K562 (cell line): ENCODE data around the gene RHD. TPM values are rescaled to one million over a fixed set of nuclear protein-coding genes. Genes with fewer than 3 reads are reported as not detected.
A peak's percentile ranks its signal among the peaks of the same experiment; 100 is the strongest.

Experiments
- ATAC-seq: fragments of 200-7000 bp; cut with Tn5 transposase; 3 replicates; pipeline ENCODE4 v1.9.1; 2020; ENCODE audit warnings: moderate library complexity
- BruUV-seq: library from RNA; stranded (reverse); fragments of 400-500 nt; replicated peaks from 2 replicates; lab custom pipeline; 2021; lab: Mats Ljungman, UMichigan
- CTCF ChIA-PET: fragments of 300-600 bp; formaldehyde crosslinking; extraction: SDS; loops from one replicate; lab custom pipeline; 2021; ENCODE audit warnings: low intra/inter-chr PET ratio; lab: Yijun Ruan, JAX
- POLR2A ChIA-PET: fragments of 300-600, 350-650 bp; sonication (Branson Sonifier 250); formaldehyde crosslinking; extraction: SDS; loops from one replicate; lab custom pipeline; 2021; ENCODE audit warnings: antibody characterized with exemption, inconsistent platforms; lab: Yijun Ruan, JAX
- DNase-seq, 4 experiments: peaks; one replicate each; pipeline versions ENCODE4 v3.0.0 to v3.0.0-alpha.2; 2011 to 2018; ENCODE audit warnings: low spot score in 3 of 4, mixed read lengths in 3 of 4; ENCODE audit errors: extremely low read depth in 1 of 4
- FAIRE-seq: peaks from 2 replicates; lab custom pipeline; 2011; peaks lifted over from hg19 to GRCh38; lab: Jason Lieb, UNC
- H2AFZ ChIP-seq: 2 replicates; pipeline ENCODE4 v1.6.0; 2011; ENCODE audit warnings: low read depth, low read length, control low read depth, inconsistent platforms
- H3K27ac ChIP-seq: fragments of 200-600 bp; 3 replicates; pipeline ENCODE4 v1.8.0; 2011; ENCODE audit warnings: low read depth, mild to moderate bottlenecking, control low read depth, inconsistent platforms, low read length, moderate library complexity, mixed read lengths; ENCODE audit errors: extremely low read depth
- H3K27me3 ChIP-seq, 2 experiments: fragments of 300-600 bp in 1 of 2; 2 replicates in 1 of 2; 3 replicates in 1 of 2; pipeline versions ENCODE4 v1.6.0 to v1.8.0; 2011; ENCODE audit warnings: inconsistent platforms in 2 of 2, low read length in 2 of 2, mild to moderate bottlenecking in 1 of 2, mixed read lengths in 1 of 2, moderate library complexity in 1 of 2; ENCODE audit not compliant: control insufficient read depth in 2 of 2, insufficient read depth in 2 of 2
- H3K36me3 ChIP-seq: fragments of 300-600 bp; 3 replicates; pipeline ENCODE4 v1.8.0; 2011; ENCODE audit warnings: mild to moderate bottlenecking, low read length, inconsistent platforms; ENCODE audit not compliant: control insufficient read depth, insufficient read depth
- H3K4me1 ChIP-seq, 2 experiments: fragments of 200-600 bp in 1 of 2; replicated peaks in 1 of 2; 2 replicates in 1 of 2; 3 replicates in 1 of 2; pipeline versions ENCODE4 v1.5.1 to v1.8.0; 2011; ENCODE audit warnings: inconsistent platforms in 2 of 2, low read length in 2 of 2, mild to moderate bottlenecking in 1 of 2, mixed read lengths in 1 of 2, moderate library complexity in 1 of 2; ENCODE audit not compliant: control insufficient read depth in 2 of 2, insufficient read depth in 2 of 2
- H3K4me2 ChIP-seq: 2 replicates; pipeline ENCODE4 v1.6.1; 2011; ENCODE audit warnings: low read length, control low read depth, inconsistent platforms, mixed read lengths; ENCODE audit not compliant: insufficient read depth
- H3K4me3 ChIP-seq: fragments of 200-600 bp; sonication (generic), shearing (Covaris generic); 2 replicates; pipeline ENCODE4 v1.5.1; 2016; ENCODE audit warnings: control low read depth, inconsistent platforms
- H3K79me2 ChIP-seq: fragments of 200-600 bp; 3 replicates; pipeline ENCODE4 v1.8.0; 2011; ENCODE audit warnings: low read length, inconsistent platforms; ENCODE audit not compliant: control insufficient read depth, insufficient read depth
- H3K9ac ChIP-seq, 2 experiments: 2 replicates each; pipeline versions ENCODE4 v1.6.0 to v1.6.1; 2011; ENCODE audit warnings: low read depth in 2 of 2, low read length in 2 of 2, control low read depth in 1 of 2, inconsistent platforms in 1 of 2, mild to moderate bottlenecking in 1 of 2, mixed read lengths in 1 of 2; ENCODE audit not compliant: insufficient read depth in 1 of 2
- H3K9me1 ChIP-seq: one replicate; pipeline ENCODE4 v1.6.0; 2011; ENCODE audit warnings: inconsistent platforms, mild to moderate bottlenecking, low read length, moderate library complexity; ENCODE audit not compliant: control insufficient read depth, insufficient read depth
- H3K9me3 ChIP-seq: replicated peaks from 2 replicates; pipeline ENCODE4 v1.5.1; 2011; ENCODE audit warnings: low read depth, low read length, inconsistent platforms; ENCODE audit not compliant: control insufficient read depth, insufficient read depth
- H4K20me1 ChIP-seq: replicated peaks from 2 replicates; pipeline ENCODE4 v1.6.1; 2011; ENCODE audit warnings: low read length, inconsistent platforms, mixed read lengths; ENCODE audit not compliant: control insufficient read depth, insufficient read depth
- BCL6 ChIP-seq: fragments of 250-450 bp; sonication (Bioruptor Pico); IDR thresholded peaks from 2 replicates; pipeline ENCODE4 v1.4.0; 2020
- KLF16 ChIP-seq: IDR thresholded peaks from 2 replicates; pipeline ENCODE4 v1.6.1; 2016; ENCODE audit warnings: antibody characterized with exemption
- PKNOX1 ChIP-seq: fragments of 450-650 bp; IDR thresholded peaks from 2 replicates; pipeline ENCODE4 v1.6.1; 2016
- RBFOX2 ChIP-seq: fragments of 200-400 bp; formaldehyde crosslinking; IDR thresholded peaks from 2 replicates; pipeline ENCODE4 v1.6.1; 2017; ENCODE audit warnings: low read depth, mild to moderate bottlenecking, low read length, moderate library complexity
- RCOR1 ChIP-seq, 2 experiments: IDR thresholded peaks; 2 replicates each; pipeline ENCODE4 v1.6.1; 2012; ENCODE audit warnings: low read depth in 2 of 2, low read length in 2 of 2, borderline replicate concordance in 1 of 2, improper control_type of control experiment in 1 of 2
- VEZF1 ChIP-seq: fragments of 200-800 bp; sonication (Bioruptor generic); IDR thresholded peaks from 2 replicates; pipeline ENCODE4 v1.6.1; 2017; ENCODE audit warnings: missing genetic modification characterization, missing compliant biosample characterization
- ZC3H4 ChIP-seq: sonication (generic); formaldehyde crosslinking; IDR thresholded peaks from 2 replicates; pipeline ENCODE4 v1.9.0; 2021; ENCODE audit warnings: missing genetic modification reagents, borderline replicate concordance
- ZC3H8 ChIP-seq: fragments of 450-650 bp; IDR thresholded peaks from 2 replicates; pipeline ENCODE4 v1.6.1; 2017
- ZNF174 ChIP-seq: fragments of 250-450 bp; sonication (Bioruptor Pico); IDR thresholded peaks from 2 replicates; pipeline ENCODE4 v1.4.0; 2020; ENCODE audit warnings: mild to moderate bottlenecking
- ZNF277 ChIP-seq: fragments of 250-450 bp; sonication (Bioruptor Pico); IDR thresholded peaks from 2 replicates; pipeline ENCODE4 v1.8.0; 2022; ENCODE audit warnings: inconsistent platforms, mild to moderate bottlenecking, moderate library complexity, borderline replicate concordance
- ZNF512 ChIP-seq: IDR thresholded peaks from 2 replicates; pipeline ENCODE4 v1.6.1; 2016; ENCODE audit warnings: missing genetic modification characterization, missing compliant biosample characterization
- ZNF655 ChIP-seq: fragments of 250-450 bp; sonication (Bioruptor Pico); IDR thresholded peaks from 2 replicates; pipeline ENCODE4 v1.5.0; 2021
- WGBS: fragments of 100-300 bp; shearing (Covaris generic); methylation state at CpG from one replicate; pipeline ENCODE4 v1.1.6; 2016; ENCODE audit warnings: low coverage, mixed read lengths; ENCODE audit not compliant: insufficient coverage; ENCODE audit errors: missing lambda C conversion rate; 5-methylcytosine and 5-hydroxymethylcytosine counted together
- in situ Hi-C: fragments of 300-500 bp; cut with MboI; formaldehyde crosslinking; loops from 4 replicates; pipeline ENCODE4 v1.15.0; 2018; ENCODE audit warnings: inconsistent platforms, mixed read lengths
- intact Hi-C: fragments of 100-400 bp; cut with micrococcal nuclease; formaldehyde crosslinking; loops from 2 replicates; pipeline ENCODE4 v1.14.2; 2022
- polyA plus RNA-seq, 8 experiments: library from polyadenylated mRNA; depleted of rRNA in 4 of 8; stranded (reverse) in 5 of 8; unstranded in 3 of 8; fragments of >200 nt; fragmentation: Nextera tagmentation in 2 of 8; fragmentation: Illumina TruSeq in 1 of 8; extraction: Ambion mirVana in 2 of 8; extraction: Trizol in 1 of 8; gene quantifications; 2 replicates each; pipeline versions ENCODE4 v1.2.1 to v1.2.3, GENCODE V29; 2011 to 2014; ENCODE audit warnings: inconsistent platforms in 1 of 8, missing spikeins in 1 of 8
- total RNA-seq, 7 experiments: library from RNA; depleted of rRNA in 6 of 7; stranded (reverse); fragments of >200 nt in 6 of 7; fragmentation: Illumina TruSeq in 2 of 7; extraction: Trizol in 2 of 7; gene quantifications; 2 replicates each; pipeline versions ENCODE4 v1.2.1 to v1.2.3, GENCODE V29; 2011 to 2021; ENCODE audit warnings: low replicate concordance in 1 of 7

Gene RHD
- total and polyA plus RNA-seq, 9 of the 15 experiments (the other 6 are each of a cell fraction or from before 2014, with no cell fraction given), result 8.8 to 32.4 (median 15.0) TPM

GRCh38 chr1:25245393-25245792 lies 26.9 kb upstream of the RHD start:
- in situ Hi-C loops (no loop called here), intact Hi-C loops (loop anchor here (10.0 kb wide), 1 partner anchor 149 kb away; no protein-coding TSS in a partner anchor)
- 32% methylated on average over 5 of the region's 5 CpGs for WGBS
- Histone ChIP-seq H3K9me1 (no peaks in the 10 kb centered on the region), H3K79me2 (peaks cover 59% of the 10 kb centered on the region), H3K4me3 (peak overlapping the region; percentile 69), H2AFZ (no peak overlapping the region), H3K27ac (peak overlapping the region; percentile 12; the same call in 1 of the 3 replicates), H3K36me3 (peaks cover 63% of the 10 kb centered on the region), H3K9ac (peak overlapping the region in 1 of 2 experiments; percentile 93; a peak in 3 of 4 replicates), H3K9me3 (no peaks in the 10 kb centered on the region), H3K4me1 (peaks cover 26 to 38% of the 10 kb centered on the region in 2 experiments), H3K4me2 (peak overlapping the region; percentile 98), H3K27me3 (no peaks in the 10 kb centered on the region), H4K20me1 (peaks cover 27% of the 10 kb centered on the region)
- BruUV-seq, result no TSS peak
- ChIA-PET POLR2A (interaction anchor here (0.6 to 7.9 kb wide), 11 partner anchors 9 to 400 kb away, joined by 3 to 107 read pairs (median 5); partner anchors contain the start of gene SYF2), CTCF (no interaction called here)
- TF ChIP-seq ZNF277, result no peak
- TF ChIP-seq ZC3H4 (CRISPR knock-in tag), result no peak
- peak; percentile 76 for TF ChIP-seq ZNF512 (tag)
- TF ChIP-seq PKNOX1, result no peak
- no peak for TF ChIP-seq KLF16
- no peak for TF ChIP-seq VEZF1 (CRISPR knock-in tag)
- no peak for TF ChIP-seq ZNF174
- no peak for TF ChIP-seq BCL6 (CRISPR knock-in tag)
- TF ChIP-seq RCOR1 (IDR thresholded peaks at IDR 0.05; ENCODE audit: borderline replicate concordance in 1 of 2, low read depth in 2 of 2, low read length in 2 of 2), result no peak
- no peak for TF ChIP-seq ZNF655 (CRISPR knock-in tag)
- TF ChIP-seq RBFOX2, result 0 out of 2 replicates have a peak, but pooled peaks have one; percentile 25
- no peak for TF ChIP-seq ZC3H8
- no peak for ATAC-seq
- no peak for DNase-seq
- FAIRE-seq, result no peak
